Trophoblast cell (in vitro differentiated cells and primary cell): ENCODE data around the gene STARD10. TPM values are rescaled to one million over a fixed set of nuclear protein-coding genes. Genes with fewer than 3 reads are reported as not detected.

ENCODE experiments used
- DNase-seq, 2 donors: peaks; one replicate each; pipeline ENCODE4 v3.0.0-alpha.2; 2016
- H2AFZ ChIP-seq: 2 replicates; pipeline ENCODE4 v1.6.1; 2013; ENCODE audit warnings: low read length, moderate library complexity, mild to moderate bottlenecking; ENCODE audit not compliant: insufficient read depth, poor library complexity
- H2AK5ac ChIP-seq: 2 replicates; pipeline ENCODE4 v1.6.1; 2013; ENCODE audit warnings: mild to moderate bottlenecking, low read length
- H2BK120ac ChIP-seq: 2 replicates; pipeline ENCODE4 v1.6.1; 2013; ENCODE audit warnings: low read length, mild to moderate bottlenecking, moderate library complexity; ENCODE audit not compliant: insufficient read depth, poor library complexity
- H2BK12ac ChIP-seq: 2 replicates; pipeline ENCODE4 v1.6.1; 2013; ENCODE audit warnings: mild to moderate bottlenecking, low read length, moderate library complexity
- H2BK5ac ChIP-seq: 2 replicates; pipeline ENCODE4 v1.6.1; 2013; ENCODE audit warnings: low read length, low read depth, moderate library complexity, mild to moderate bottlenecking; ENCODE audit not compliant: poor library complexity
- H3K14ac ChIP-seq: 2 replicates; pipeline ENCODE4 v1.6.1; 2013; ENCODE audit warnings: mild to moderate bottlenecking, low read length
- H3K18ac ChIP-seq: 2 replicates; pipeline ENCODE4 v1.6.1; 2013; ENCODE audit warnings: mild to moderate bottlenecking, low read length
- H3K23ac ChIP-seq: 2 replicates; pipeline ENCODE4 v1.6.1; 2013; ENCODE audit warnings: low read length
- H3K27ac ChIP-seq: 2 replicates; pipeline ENCODE4 v1.5.1; 2013; ENCODE audit warnings: low read depth, mild to moderate bottlenecking, inconsistent platforms, low read length, moderate library complexity
- H3K27me3 ChIP-seq: 2 replicates; pipeline ENCODE4 v1.6.1; 2013; ENCODE audit warnings: inconsistent platforms, mild to moderate bottlenecking, low read length, moderate library complexity; ENCODE audit not compliant: insufficient read depth
- H3K36me3 ChIP-seq, 2 experiments: 1 replicate in 1 of 2; 2 replicates in 1 of 2; pipeline ENCODE4 v1.6.1; 2013; ENCODE audit warnings: low read length in 2 of 2, mild to moderate bottlenecking in 2 of 2, moderate library complexity in 1 of 2; ENCODE audit not compliant: insufficient read depth in 2 of 2, control insufficient read depth in 1 of 2
- H3K4ac ChIP-seq: 2 replicates; pipeline ENCODE4 v1.6.1; 2013; ENCODE audit warnings: low read depth, mild to moderate bottlenecking, low read length, moderate library complexity
- H3K4me1 ChIP-seq, 2 experiments: 1 replicate in 1 of 2; 2 replicates in 1 of 2; pipeline ENCODE4 v1.6.1; 2013; ENCODE audit warnings: low read length in 2 of 2, mild to moderate bottlenecking in 2 of 2, moderate library complexity in 1 of 2; ENCODE audit not compliant: insufficient read depth in 2 of 2, control insufficient read depth in 1 of 2
- H3K4me2 ChIP-seq: 2 replicates; pipeline ENCODE4 v1.6.1; 2013; ENCODE audit warnings: inconsistent platforms, mild to moderate bottlenecking, low read length, moderate library complexity
- H3K4me3 ChIP-seq: 2 replicates; pipeline ENCODE4 v1.5.1; 2013; ENCODE audit warnings: mild to moderate bottlenecking, low read depth, low read length, inconsistent platforms
- H3K79me1 ChIP-seq: one replicate; pipeline ENCODE4 v1.6.1; 2013; ENCODE audit warnings: low read length
- H3K79me2 ChIP-seq: 2 replicates; pipeline ENCODE4 v1.6.1; 2013; ENCODE audit warnings: low read length, mild to moderate bottlenecking; ENCODE audit not compliant: control insufficient read depth, insufficient read depth, poor library complexity
- H3K9ac ChIP-seq: 2 replicates; pipeline ENCODE4 v1.6.1; 2013; ENCODE audit warnings: mild to moderate bottlenecking, low read length
- H3K9me3 ChIP-seq: 2 replicates; pipeline ENCODE4 v1.6.1; 2013; ENCODE audit warnings: low read depth, mild to moderate bottlenecking, control low read depth, inconsistent platforms, low read length; ENCODE audit not compliant: insufficient read depth
- H4K12ac ChIP-seq: 2 replicates; pipeline ENCODE4 v1.6.1; 2013; ENCODE audit warnings: low read depth, mild to moderate bottlenecking, low read length, moderate library complexity
- H4K8ac ChIP-seq: 2 replicates; pipeline ENCODE4 v1.6.1; 2013; ENCODE audit warnings: low read depth, mild to moderate bottlenecking, low read length, moderate library complexity
- H4K91ac ChIP-seq: one replicate; pipeline ENCODE4 v1.6.1; 2013; ENCODE audit warnings: low read depth, mild to moderate bottlenecking, low read length, moderate library complexity
- WGBS: extraction: QIAGEN DNeasy Blood & Tissue Kit; methylation state at CpG from one replicate; pipeline ENCODE4 v1.1.7; 2013; ENCODE audit warnings: missing lambda C conversion rate; ENCODE audit not compliant: insufficient read length, insufficient coverage; ENCODE audit errors: extremely low coverage; 5-methylcytosine and 5-hydroxymethylcytosine counted together
- polyA plus RNA-seq: library from polyadenylated mRNA; stranded (reverse); fragments of 200-250 nt; gene quantifications from 2 replicates; pipeline ENCODE4 v1.2.3, GENCODE V29; 2013

STARD10 gene
- 143 and 154 TPM in 2 replicates for polyA plus RNA-seq

GRCh38 chr11:72793425-72794367 lies at the start of gene STARD10:
Gene STARD10, minus strand, starts transcription at chr11:72794047. Its CDS starts 12,866 bp downstream, at chr11:72781181.
- no peaks in the 10 kb centered on the region for H3K27me3 ChIP-seq
- peak; percentile 97 to 99 for DNase-seq
- H4K8ac ChIP-seq, result peak within 1 kb of the TSS; percentile 90
- H3K9me3 ChIP-seq, result no peaks in the 10 kb centered on the region
- peak within 1 kb of the TSS; percentile 74 for H3K27ac ChIP-seq
- peak within 1 kb of the TSS; percentile 61 for H2BK12ac ChIP-seq
- H3K18ac ChIP-seq, result peak within 1 kb of the TSS; percentile 81
- H3K23ac ChIP-seq, result no peak within 1 kb of the TSS
- H3K4me2 ChIP-seq, result peak within 1 kb of the TSS; percentile 71
- peak within 1 kb of the TSS; percentile 54 for H3K9ac ChIP-seq
- H2BK5ac ChIP-seq, result peak within 1 kb of the TSS; percentile 88
- no peak within 1 kb of the TSS for H2AK5ac ChIP-seq
- H3K4me3 ChIP-seq, result peak within 1 kb of the TSS; percentile 78
- peak within 1 kb of the TSS; percentile 80 for H2BK120ac ChIP-seq
- H4K91ac ChIP-seq, result peak within 1 kb of the TSS; percentile 88
- peak within 1 kb of the TSS; percentile 79 for H4K12ac ChIP-seq
- H3K36me3 ChIP-seq, result no peaks in the 10 kb centered on the region
- H3K14ac ChIP-seq, result peak within 1 kb of the TSS; percentile 91
- no CpG with 5 or more reads among the region's 55 CpGs for WGBS
- peak within 1 kb of the TSS; percentile 96 for H2AFZ ChIP-seq
- H3K79me2 ChIP-seq, result no peaks in the 10 kb centered on the region
- H3K4me1 ChIP-seq, result peaks cover 11 to 17% of the 10 kb centered on the region in 2 experiments
- H3K4ac ChIP-seq, result no peak within 1 kb of the TSS
- H3K79me1 ChIP-seq, result peaks cover 2% of the 10 kb centered on the region

- Histone ChIP-seq H3K79me1 (no peaks in the 10 kb centered on the region), H3K4ac (no peak overlapping the region), H4K12ac (no peak overlapping the region), H2AK5ac (no peak overlapping the region), H3K36me3 (peaks cover 0 to 1% of the 10 kb centered on the region in 2 experiments), H3K27me3 (no peaks in the 10 kb centered on the region), H2BK12ac (no peak overlapping the region), H3K4me2 (no peak overlapping the region), H3K4me1 (no peaks in the 10 kb centered on the region), H3K23ac (no peak overlapping the region), H4K8ac (no peak overlapping the region), H2BK5ac (no peak overlapping the region), H2AFZ (no peak overlapping the region), H3K9me3 (no peaks in the 10 kb centered on the region), H3K18ac (no peak overlapping the region), H3K14ac (no peak overlapping the region), H4K91ac (no peak overlapping the region), H2BK120ac (no peak overlapping the region), H3K9ac (peak overlapping the region; percentile 31), H3K79me2 (no peaks in the 10 kb centered on the region), H3K27ac (no peak overlapping the region), H3K4me3 (no peak overlapping the region)
- no peak for DNase-seq
- no CpG with 5 or more reads among the region's 14 CpGs for WGBS
Observed at GRCh38 chr11:72842653-72843330, 48.9 kb upstream of the STARD10 start.

- Histone ChIP-seq H3K79me2 (no peaks in the 10 kb centered on the region), H2BK120ac (no peak overlapping the region), H3K4me1 (no peaks in the 10 kb centered on the region), H3K27me3 (no peaks in the 10 kb centered on the region), H2AFZ (no peak overlapping the region), H2BK5ac (no peak overlapping the region), H3K23ac (no peak overlapping the region), H3K79me1 (no peaks in the 10 kb centered on the region), H3K4me2 (no peak overlapping the region), H2AK5ac (no peak overlapping the region), H3K36me3 (peaks cover 1 to 2% of the 10 kb centered on the region in 2 experiments), H3K27ac (no peak overlapping the region), H3K4me3 (no peak overlapping the region), H3K9me3 (no peaks in the 10 kb centered on the region), H4K8ac (no peak overlapping the region), H3K4ac (no peak overlapping the region), H4K12ac (no peak overlapping the region), H3K18ac (no peak overlapping the region), H3K14ac (no peak overlapping the region), H4K91ac (no peak overlapping the region), H2BK12ac (no peak overlapping the region), H3K9ac (no peak overlapping the region)
- no peak for DNase-seq
- WGBS, result no CpG with 5 or more reads among the region's 5 CpGs
Observed at GRCh38 chr11:72842126-72842525, 48.3 kb upstream of the STARD10 start.

GRCh38 chr11:72841397-72841796 lies 47.5 kb upstream of the STARD10 start:
- Histone ChIP-seq H3K79me1 (no peaks in the 10 kb centered on the region), H3K36me3 (peaks cover 1 to 2% of the 10 kb centered on the region in 2 experiments), H3K79me2 (no peaks in the 10 kb centered on the region), H2BK5ac (no peak overlapping the region), H3K14ac (no peak overlapping the region), H3K27me3 (no peaks in the 10 kb centered on the region), H3K4me2 (no peak overlapping the region), H3K4me1 (no peaks in the 10 kb centered on the region), H2BK12ac (no peak overlapping the region), H4K8ac (no peak overlapping the region), H3K4me3 (no peak overlapping the region), H2AK5ac (no peak overlapping the region), H3K23ac (no peak overlapping the region), H4K12ac (no peak overlapping the region), H3K27ac (no peak overlapping the region), H3K18ac (no peak overlapping the region), H2BK120ac (no peak overlapping the region), H3K4ac (no peak overlapping the region), H3K9me3 (no peaks in the 10 kb centered on the region), H3K9ac (no peak overlapping the region), H2AFZ (no peak overlapping the region), H4K91ac (no peak overlapping the region)
- no CpG with 5 or more reads among the region's 7 CpGs for WGBS
- DNase-seq, result no peak
